Measurements from ENCODE around the gene VPS8.

The VPS8 gene

DNA sequence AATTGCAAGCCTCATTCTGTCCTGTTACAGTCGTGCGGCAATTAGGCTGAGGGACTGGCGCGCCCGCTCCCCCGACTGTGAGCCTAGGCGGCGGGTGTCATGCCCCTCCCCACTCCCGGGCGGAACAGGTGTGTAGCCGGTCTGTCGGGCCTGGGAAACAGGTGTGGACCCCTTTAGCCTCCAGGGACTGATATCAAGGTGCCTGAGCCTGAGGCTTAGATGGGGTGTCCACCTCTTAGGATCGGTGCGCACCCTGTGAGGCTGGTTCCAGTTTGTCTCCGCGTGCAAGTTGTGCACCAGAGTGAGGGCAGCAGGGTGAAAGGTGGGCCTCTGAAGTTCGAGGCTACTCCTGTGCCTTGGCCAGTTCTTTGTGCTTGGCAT, 686 bp downstream of the VPS8 start:
- DNase-seq: no peak

DNA sequence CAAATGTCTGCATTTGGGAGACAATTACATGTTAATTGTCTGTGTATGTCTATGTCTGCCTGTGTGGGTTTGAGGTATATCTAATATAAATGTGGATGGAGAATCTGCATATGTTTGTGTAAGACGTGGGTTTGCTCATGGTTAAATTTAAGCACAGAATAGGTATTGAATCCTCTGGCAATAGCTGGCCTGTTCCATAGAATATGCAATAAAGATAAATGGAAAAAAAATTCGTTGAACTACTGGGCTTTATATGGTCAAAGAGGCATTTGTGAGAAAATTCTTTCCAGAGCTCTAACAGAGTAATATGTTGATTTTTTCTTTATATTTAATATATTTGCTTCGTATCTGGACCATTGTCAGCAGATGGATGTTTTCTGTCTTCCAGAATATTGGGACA, 1.4 kb downstream of the VPS8 start:
- no peak for DNase-seq

DNA sequence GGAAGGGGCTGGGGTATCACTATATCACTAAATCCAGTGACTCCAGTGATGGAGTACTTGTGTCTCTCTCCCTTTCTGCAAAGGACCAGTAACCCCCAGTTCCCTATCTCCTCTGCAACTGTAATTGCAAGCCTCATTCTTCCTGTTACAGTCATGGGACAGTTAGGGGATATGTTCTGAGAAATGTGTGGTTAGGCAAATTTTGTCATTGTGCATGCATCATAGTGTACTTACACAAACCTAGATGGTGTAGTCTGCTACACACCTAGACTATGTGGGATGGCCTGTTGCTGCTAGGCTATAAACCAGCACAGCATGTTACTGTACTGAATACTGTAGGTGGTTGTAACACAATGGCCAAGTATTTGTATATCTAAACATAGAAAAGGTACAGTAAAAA, 2.2 kb downstream of the VPS8 start:
- DNase-seq: no peak

DNA sequence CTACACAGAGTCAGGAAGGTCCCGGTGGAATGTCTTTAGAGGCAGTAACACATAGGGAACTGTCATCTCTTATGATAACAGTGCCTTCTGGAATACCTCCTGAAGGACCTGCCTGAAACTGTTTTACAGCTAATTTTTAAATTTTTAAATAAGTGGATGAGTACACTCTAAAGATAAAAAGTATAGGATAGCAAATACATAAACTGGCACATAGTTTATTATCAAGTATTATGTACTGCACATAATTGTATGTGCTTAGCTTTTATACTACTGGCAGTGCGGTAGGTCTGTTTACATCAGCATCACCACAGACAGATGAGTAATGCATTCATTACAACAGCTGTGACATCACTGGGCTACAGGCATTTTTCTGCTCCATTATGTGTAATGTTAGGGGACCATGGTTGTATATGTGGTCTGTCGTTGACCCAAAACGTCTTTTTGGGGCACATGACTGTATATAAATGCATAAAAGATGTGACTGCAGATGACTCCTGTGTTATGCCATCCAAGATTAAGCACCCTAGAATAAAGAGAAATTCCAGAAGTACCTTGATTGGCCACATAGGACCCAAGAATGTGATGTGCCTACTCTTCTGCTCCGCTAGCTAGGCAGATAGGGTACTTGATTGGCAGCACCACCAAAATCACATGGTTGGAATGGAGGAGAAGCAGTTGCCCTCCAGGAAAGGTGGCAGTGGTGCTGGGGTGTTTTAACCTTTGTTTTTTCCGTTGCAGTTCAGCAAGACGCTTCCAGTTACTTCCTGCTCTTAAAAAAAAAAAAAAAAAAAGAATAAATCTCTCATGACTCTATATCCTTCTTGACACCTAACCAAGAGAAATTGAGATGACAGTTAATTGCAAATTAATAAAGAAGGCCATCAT, 3.3 kb downstream of the VPS8 start:
- no peak for DNase-seq

DNA sequence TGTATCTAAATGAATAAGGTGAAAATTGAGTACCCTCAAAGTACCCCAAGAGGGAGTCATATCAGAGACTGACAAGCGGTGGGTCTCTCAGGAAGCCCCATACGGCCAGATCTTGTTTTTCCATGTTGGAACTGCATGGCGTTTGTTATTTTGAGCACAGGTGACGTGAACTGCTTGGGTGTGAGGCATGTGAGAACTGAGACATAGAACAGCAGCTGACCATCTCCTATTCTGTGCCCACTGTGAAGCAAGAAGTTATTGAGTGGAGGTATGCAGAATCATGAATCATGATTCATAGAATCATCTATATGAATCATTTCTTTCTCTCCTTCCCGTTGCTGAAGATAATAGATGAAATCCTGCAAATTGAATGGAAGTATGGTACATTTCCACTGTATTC, 4.6 kb downstream of the VPS8 start:
- DNase-seq: no peak

DNA sequence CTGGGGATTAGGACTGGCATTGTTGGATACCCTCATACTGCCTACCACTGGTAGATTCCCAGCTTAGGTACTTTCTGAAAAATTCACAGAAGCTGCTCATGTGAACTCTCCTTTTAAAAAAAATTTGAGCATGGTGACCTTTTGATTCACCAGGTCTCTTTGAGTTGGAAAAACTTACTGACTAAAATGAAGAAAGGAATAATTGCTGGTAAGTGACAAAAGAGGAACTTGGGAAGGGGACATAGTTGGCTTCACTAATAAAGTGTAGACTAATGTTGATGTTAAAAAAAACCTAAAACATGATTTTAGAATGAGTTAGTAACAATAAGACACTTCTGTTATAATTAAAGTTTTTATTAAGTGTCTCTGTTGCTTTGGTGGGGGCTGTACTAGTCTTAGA, 8.6 kb downstream of the VPS8 start:
- no peak for DNase-seq

DNA sequence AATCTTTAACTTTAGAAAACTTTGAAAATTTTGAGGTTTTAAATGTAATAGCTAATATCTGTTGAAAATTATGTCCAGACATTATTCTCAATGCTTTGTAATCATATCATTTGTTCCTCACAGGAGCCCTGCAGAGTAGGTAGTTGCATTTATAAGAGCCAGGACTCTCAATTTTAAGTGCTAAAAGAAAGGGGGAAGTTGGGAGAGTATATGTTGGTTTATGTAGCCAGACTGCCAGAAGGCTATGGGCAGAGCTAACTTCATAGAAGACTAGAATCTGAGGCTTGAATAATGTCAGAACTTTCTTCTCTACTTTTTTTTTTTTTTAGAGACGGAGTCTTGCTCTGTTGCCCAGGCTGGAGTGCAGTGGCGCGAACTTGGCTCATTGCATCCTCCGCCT, 9.1 kb downstream of the VPS8 start:
- DNase-seq: no peak

DNA sequence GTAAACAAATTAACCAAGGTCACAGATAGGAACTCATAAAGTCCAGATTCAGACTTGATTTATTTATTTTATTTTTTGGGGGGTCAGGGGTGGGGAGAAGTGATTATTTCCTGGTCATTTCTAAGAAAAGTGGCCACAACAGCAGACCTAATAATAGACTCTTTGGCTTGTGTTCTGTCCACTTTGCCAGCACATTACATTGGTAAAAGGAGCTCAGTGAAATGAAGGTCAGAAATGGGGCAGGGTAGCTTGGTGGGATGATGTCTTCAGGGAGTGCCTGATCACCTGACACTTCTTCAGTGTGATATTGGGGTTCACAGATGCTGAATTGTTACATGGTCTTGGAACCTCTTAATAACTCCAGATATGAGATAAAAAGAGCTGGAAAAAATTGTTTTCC, 10.1 kb downstream of the VPS8 start:
- DNase-seq: no peak

DNA sequence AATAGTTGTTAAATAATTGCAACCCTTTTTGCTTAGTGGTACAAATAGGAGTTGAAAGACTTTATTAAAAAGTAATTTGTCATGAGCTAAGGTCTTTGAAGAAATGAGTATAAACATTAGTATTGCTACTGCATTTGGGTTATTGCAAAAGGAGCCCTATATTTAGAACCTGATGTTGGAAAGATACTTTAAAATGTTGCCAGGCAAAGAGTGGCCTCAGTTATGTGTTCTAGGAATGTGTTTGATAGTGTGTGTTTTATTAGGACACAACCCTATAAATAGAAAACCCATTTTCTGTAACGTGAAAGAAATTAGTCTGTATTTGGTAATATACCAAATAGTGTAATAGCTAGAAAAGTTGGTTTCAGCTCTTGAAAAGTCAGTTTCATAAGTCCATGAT, 10.7 kb downstream of the VPS8 start:
- DNase-seq: no peak

DNA sequence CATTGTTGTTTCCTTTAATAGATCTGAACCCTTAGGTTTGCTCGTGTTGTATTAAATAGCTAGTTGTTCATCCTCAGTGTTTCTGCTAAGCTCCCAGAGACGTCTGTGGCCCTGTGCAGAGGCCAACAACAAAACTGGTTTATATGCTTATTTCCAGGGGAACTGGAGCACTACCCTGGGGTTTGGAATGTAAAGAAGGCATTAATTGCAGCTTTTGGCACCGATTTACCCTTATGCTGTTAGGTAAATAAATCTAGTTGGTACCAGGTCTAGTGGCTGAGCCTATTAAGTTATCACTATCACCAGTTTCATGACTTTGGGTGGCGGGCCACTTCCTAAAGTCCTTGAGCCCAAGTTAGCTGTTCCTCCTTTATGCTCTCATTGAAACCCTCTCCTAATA, 12.0 kb downstream of the VPS8 start:
- no peak for DNase-seq

DNA sequence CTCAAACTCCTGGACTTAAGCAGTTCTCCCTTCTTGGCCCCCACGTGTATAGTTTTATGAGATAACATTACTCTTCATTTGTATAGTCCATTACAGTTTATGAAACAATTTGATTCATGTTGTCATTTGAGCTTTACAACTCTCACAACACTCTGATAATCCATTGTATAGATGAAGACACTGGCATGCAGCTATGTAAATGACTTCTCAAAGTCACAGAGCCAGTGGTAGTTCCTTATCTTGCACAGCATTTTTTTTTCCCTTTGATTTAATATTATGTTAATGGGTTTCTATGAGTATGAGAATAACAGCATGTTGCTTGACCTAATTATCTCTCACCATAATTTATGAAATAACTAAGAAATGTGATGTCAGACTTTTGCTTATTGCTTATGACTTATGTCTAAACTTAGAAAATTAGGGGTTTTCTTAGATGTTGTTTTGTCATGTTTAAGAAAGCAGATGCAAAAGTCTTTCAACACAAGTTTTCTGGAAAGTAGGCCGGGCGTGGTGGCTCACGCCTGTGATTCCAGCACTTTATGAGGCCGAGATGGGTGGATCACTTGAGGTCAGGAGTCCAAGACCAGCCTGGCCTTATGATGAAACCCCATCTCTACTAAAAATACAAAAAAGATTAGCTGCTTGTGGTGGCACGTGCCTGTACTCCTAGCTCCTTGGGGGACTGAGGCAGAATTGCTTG, 13.3 kb downstream of the VPS8 start:
- no peak for DNase-seq

DNA sequence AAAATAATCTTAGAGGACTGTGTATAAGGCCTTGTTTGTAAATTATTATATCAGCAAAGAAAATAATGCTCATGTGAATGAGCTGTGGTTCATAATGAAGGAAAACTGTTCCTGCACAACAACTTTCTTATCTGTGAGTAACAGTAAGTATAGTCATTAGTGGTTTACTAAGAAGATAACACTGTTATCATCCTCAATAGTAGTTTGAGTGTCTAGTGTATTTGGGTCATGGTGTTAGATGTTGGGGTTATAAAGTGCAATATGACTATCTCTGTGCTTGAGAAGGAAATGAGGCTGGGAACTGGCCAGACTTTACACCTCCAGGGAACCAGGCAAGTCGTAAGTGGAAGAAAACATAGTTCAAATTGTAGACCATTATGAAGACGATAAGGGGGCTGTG, 15.6 kb downstream of the VPS8 start:
- no peak for DNase-seq

DNA sequence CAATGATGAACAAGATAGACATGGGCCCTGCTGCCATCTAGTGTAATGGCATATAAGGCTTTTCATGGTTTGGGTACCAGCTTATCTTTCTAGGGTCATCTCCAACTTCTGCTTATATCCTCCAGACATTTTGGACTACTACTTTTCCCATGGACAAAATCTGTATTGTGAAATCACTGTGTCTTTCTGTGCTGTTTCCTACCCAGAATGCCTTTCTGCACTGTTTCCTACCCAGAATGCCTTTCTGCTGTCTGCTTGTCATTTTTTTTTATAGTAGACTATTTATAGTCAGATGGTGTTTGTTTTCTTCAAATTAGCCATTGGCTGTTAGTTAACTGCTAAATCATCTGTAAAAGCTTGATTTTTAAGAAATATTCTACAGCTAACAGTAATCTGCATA, 20.1 kb downstream of the VPS8 start:
- DNase-seq: no peak

DNA sequence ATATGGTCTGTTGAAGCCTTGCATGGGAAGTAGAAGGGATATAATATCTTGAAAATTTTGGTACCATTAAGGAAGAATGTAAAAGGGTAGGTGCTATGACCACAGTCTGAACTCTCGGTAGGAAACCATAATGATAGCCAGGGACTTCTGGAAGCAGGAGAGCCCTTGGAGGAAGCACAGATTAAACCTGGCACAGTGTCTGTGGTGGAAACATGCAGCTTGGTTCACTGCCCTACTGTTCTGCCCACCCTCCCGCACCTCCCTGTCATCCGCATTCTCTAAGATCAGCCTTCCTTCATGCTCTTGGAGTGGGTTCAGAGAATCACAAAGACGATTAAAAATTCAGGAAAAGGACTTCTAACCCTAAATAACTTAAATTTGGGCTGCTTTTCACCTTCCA, 20.9 kb downstream of the VPS8 start:
- no peak for DNase-seq

DNA sequence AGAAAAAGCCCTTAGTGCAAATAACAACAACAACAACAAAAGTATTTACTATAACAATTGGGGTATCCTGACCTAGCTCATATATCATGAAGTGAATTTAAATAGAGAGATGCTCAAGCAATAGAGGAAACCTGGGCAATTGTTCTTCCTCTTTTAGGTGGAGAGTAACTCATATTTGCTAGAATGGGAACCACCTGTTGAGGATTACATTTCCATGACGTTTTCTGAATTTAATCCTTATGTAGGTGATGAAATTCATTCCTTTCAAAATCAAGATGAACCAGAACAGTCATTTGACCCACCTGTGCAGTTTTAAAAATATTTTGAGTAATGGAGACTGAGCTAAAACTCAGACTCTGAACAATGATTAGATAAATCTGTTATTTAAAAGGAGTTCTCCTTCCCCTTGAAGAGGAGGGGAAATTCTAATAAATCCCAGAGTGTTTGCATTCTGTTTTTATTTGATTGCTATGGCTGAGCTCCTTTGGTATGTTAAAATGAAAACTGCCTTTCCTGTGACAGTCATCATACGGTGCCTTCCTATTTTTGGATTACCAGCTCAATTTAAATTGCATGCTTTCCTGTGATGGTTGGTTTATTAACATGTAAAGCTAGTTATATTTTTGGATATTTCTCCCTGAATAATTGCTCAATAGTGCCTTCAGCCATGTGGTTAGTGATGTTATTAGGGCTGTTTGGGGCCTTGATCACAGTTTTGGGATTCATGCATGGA, 24.3 kb downstream of the VPS8 start:
- no peak for DNase-seq

DNA sequence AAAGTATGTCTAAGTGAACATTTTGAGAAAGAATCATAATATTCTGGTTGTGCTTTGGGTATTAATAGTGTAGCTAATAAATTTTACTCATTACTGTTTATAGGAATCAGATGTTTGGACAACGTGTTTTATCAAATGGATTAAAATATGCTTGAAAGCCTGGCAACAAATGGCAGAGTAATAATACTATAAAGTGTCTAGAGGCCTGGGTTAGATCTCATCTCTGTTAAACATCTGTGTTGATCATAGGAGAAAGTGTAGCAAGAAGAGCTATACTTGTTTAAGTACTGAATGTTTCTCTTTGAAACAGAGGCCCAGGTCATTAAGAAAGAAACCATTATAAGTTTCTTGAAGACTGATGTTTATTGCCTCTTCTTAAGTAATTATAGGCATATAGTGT, 30.5 kb downstream of the VPS8 start:
- no peak for DNase-seq

DNA sequence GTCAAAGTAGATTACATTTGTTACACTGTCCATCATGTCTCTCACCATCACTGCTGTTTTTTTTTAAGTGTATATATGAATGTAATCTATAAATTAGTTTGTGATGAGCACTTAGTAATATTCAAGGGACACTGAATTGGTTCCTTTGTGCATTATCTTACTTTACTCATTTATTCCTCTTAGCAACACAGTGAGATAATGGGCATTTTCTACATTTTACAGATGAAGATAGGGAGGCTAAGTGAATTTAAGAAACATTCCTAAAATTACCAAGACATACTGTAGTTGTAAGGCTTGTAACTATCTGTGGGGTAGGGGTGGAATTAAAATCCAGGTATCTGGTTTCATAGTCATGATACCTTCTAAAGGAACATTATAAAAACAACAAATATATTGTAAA, 33.9 kb downstream of the VPS8 start:
- DNase-seq: no peak

DNA sequence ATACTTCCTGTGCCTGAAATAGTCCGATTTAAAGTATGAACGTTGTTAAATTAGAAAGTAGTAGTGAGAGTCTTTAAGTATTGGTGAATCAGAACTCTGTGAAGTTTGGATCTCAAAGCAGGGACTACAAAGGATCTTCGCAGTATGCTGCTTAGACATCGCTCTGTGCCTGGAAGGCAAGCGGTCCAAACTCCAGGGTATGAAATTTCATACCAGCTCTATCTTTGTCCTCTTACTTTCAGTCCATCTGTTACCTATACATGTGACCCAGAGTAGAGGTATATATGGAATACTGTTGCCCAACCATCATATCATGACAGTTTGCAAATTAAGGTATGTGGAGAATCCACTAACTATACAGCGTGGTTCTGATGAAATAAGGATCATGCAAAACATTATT, 34.5 kb downstream of the VPS8 start:
- no peak for DNase-seq

DNA sequence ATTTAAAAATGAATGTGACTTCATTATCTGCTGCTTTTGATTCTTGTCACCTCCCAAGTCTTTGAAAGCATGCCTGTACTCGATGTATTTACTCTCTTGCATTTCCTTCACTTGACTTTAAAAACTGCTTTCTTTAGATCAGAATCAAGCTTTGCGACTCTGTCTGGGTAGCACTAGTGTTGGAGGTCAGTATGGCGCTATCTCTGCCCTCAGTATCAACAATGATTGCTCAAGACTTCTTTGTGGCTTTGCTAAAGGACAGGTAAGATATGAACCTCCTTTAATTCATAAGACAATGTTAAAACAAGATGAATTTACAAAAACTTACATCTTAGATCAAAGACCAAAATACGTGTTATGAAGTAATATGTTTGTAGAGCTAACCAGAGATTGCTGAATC, 37.0 kb downstream of the VPS8 start:
- DNase-seq: no peak

DNA sequence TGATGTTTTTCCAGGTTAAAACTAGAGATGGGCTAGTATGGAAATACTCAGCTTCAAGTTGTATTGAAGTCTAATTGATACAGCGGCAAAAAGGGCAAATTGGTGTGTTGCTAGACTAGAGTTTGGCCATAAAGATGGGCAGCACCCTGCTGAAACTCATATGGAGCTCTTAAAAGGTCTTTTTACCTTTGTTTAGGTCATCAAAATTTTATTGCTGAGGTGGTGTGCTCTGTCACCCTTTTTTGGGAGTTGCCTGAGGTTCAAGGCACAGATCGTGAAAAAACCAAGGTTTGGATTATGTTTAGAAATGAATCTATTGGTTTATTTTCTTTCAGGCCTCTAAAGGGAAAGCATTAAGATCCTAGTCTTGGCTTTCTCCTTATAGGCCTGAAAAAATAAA, 38.2 kb downstream of the VPS8 start:
- DNase-seq: no peak

DNA sequence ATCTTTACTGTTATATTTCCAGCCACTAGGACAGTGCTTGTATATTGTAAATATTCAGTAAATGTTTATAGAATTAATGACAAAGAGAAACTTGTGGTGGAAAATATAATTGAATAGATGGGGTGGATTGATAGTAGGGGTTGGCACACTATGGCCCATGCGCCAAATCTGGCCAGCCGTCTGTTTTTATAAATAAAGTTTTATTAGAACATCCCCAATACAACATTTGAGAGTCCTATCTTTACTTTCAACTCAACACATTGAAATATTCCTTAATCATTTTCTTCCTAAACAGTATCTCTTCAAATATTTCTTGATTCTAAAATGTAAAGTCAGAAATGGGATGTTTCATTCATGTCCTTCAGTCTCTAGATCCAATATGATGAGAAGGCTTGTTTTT, 45.1 kb downstream of the VPS8 start:
- no peak for DNase-seq

DNA sequence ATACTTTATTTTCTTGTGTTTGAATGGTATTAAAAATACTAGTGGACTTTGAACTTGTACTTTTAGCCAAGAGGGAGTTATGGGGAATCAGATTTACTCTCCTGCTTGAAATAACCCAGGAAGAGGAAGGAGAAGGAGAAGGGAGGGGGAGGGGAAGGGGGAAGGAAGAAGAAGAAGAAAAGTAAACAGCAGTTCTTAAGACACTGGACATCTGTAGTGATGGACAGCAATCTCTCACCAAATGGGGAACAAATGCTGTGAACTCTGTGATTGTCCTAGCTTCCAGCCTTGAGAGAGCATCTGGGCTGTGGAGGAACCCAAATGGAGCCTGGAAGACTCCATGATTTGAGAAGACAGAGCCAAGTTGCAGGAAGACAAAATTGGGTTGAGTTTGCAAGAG, 52.0 kb downstream of the VPS8 start:
- no peak for DNase-seq

DNA sequence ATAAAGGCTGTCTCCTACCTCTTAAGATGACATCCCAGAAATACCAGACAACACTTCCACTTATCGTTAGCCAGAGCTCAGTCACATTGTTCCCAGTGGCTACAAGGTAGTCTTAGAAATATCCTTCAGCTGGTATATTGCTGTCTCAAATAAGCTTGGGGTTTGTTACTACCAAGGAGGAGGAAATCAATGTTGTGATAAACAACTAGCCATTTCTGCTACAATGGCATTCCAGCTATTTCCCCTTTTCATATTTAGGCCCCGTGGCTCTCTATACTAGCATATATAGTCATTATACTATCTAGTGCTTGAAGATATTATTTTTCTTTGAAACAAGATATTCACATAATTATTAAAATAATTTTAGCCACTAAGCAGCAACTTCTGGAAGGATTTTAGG, 56.5 kb downstream of the VPS8 start:
- DNase-seq: no peak

DNA sequence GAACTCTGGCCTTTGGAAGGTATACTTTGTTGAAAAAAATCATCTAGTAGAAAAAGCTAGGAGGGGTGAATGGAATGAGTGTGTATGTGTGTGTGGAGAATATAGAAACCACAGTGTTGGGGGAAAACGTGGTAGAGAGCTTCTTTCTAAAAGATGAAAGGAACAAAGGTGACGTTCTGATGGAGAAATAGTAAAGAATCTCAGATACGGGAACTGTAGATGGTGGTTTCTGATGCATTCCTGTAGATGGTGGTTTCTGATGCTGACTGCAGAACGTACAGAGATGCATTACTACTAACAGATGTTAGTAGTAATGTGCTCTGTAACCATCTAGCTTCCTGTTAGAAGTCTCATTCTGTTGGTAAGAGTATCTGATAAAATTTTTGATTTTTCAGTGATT, 60.2 kb downstream of the VPS8 start:
- no peak for DNase-seq

All from NCI-H1417 treated with DMSO at 0.1 percent for 48 hours (cell line).